H4 (cell line): ENCODE measurements around the gene KRT75. TPM values are rescaled to one million over a fixed set of nuclear protein-coding genes. Genes with fewer than 3 reads are reported as not detected.

Experiments
- DNase-seq: peaks from one replicate; pipeline ENCODE4 v3.0.0-alpha.2; 2015; ENCODE audit warnings: low spot score
- total RNA-seq: library from RNA; depleted of rRNA; stranded (reverse); fragments of >200 nt; shearing (Covaris generic); gene quantifications from 2 replicates; pipeline ENCODE4 v1.2.3, GENCODE V29; 2014; rRNA removed

KRT75 gene
- total RNA-seq, 1 experiment from 2014 or later, result 0.12 TPM

DNA sequence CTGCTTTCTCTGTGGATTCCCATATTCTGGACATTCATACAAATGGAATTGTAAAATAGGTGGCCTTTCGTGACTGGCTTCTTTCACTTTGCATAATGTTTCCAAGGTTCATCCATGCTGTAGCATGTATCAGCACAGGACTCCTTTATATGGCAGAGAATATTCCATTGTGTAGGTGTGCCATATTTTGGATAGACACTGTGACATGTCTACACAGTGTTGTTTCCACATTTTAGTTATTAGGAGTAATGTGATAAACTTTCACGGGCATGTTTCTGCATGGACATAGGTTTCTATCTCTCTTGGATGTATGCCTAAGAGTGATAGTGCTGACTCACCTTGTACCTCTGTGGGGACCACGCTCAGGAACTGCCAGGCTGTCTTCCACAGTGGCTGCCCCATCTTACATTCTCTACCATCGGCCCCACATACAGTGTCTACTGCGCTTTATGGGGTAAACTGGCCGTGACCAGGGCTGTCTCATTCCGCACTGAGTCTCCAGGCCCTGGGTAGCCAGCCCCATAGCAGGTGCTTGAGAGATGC lies 41.6 kb downstream of the KRT75 start:
- DNase-seq, result no peak

DNA sequence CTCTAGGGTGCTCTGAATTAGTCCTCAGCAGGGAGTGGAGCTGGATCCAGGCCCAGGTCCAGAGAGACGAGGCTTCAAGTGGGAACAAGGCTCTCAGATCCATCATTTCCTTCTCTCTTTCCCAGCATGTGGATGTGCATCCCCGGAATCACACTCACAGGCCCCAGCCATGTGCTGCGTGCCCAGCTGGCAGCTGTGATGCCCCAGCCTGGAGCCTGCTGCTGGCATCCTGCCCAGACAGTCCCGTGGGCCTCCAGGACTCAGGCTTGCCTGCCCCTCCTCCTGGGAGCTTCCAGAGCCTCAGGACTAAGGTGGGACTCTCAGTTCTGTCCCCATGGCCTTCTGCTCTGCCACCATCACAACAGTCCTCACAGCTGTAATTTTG lies 42.6 kb downstream of the KRT75 start:
- DNase-seq, result peak; percentile 73

DNA sequence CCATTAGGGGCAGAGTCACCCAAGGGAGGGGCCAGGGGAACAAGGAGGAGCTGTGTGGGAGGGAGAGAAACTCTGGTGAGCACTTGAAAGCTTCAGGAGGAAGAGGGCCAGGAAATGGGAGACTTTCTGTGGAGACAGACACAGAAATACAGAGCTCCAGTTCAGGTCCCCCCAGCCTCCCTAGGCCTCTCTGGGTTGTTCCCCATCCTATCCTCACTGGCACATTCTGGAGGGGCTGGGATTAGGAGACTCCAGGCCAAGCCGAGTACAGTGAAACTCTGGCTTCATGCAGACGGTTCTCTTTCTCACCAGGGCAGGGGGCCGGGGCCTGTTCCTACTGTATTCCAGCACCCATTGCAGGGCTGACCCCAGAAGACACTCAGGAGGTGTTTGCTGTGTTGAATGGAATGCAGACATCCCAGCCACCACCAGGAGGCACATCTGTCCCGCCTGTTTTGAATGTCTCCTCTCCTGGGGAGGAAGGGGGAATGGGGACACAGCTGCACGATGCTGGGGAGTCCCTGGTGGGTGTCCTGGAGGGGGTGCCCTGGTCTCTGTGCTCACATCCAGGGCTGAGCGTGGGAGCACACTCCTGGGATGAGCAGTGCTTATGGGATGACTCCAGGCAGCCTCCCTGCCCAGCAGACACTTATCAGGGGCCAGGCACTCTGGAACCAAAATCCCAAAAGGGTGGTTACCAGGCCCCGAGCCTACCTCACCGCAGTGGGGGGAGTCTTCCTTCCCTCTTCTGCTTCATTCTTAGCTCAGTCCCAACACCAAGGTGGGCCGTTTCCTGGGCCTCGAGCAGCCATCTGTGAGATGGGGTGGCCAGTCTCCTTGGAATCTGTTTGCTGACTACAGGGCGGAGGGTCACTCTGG lies 43.2 kb downstream of the KRT75 start:
- DNase-seq, result peak; percentile 40

DNA sequence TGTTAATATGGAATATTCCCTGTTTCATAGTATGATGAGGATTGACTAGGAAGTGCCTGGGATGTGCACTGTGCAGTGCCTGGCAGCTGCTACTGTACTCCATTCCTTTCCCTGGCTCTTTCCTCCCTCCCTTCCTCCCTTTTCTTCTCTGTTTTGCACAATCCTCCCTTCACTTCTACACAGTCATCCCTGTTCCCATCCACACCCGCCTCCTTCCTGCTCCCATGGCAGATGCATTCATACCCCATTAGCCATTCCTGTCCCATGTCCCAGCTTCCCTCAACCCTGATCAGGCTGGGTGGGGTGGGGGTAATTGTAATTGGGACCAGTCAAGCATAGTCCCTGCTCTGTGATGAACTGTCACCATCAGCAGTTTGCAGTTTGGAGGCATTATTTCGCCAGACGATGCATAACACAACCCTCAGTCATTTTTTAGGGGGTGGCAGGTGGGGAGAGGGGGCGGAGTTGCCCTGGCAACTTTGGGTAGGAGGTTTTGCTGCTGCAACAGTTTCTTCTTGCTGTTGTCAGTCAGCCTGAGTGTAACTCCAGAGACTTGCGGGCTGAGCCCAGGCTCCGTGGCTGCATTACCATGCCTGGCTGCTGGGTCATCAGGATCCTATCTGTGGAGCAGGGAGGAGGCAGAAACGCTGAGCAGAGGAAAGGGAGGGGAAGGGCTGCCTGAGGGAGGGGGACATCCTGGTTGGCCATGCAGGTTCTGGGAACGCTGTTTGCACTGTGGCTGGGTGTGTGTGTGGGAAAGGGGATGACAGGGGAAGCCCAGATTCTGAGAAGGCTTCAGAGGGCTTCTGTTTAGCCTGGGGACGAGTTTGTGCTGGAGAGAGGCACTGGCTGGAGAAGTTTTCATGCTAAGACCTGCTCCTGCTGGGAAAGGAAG lies 44.6 kb downstream of the KRT75 start:
- no peak for DNase-seq

DNA sequence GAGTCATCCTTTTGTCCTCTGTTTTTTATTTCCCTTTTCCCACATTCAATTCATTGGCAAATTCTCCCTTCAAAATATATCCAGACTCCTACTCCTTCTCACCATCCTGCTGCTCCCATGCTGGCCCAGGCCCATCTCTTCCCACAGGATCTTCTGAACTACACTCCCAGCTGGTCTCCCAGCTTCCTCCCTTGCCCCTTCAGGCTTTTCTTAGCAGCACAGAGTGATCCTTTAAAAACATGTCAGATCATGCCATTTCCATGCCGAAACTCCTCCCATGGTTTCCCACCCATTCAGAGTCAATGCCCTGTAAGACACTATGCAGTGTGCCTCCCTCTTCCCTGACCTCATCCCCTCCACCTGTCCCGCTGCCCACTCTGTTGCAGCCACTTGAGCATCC lies 46.3 kb downstream of the KRT75 start:
- DNase-seq, result no peak

DNA sequence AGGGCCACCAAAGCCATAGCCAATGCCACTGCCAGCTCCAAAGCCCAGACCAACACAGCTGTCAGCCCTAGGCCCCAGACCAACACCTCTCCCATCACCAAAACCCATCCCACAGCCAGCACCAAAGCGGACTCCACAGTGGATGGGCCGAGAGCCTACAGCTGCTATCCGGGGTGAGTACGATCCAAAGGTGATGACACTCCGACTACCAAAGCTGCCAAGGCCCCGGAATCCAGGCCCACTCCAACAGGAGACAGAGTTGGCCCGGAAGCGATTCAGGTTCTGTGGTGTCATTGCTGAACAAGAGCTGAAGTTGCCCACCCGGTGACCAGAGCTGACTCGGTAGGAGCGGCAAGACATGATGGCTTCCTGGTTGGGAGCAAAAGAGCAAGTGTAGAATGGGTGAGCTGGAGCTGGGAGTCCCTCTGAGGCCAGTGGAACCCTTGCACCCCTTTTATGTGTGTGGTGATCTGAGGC lies 48.9 kb downstream of the KRT75 start, which contains the start of gene KRT84:
Gene KRT84 (minus strand): TSS at position 427 of the 477 bp plus-strand sequence. CDS start 67 bp downstream, at position 360.
- no peak for DNase-seq

DNA sequence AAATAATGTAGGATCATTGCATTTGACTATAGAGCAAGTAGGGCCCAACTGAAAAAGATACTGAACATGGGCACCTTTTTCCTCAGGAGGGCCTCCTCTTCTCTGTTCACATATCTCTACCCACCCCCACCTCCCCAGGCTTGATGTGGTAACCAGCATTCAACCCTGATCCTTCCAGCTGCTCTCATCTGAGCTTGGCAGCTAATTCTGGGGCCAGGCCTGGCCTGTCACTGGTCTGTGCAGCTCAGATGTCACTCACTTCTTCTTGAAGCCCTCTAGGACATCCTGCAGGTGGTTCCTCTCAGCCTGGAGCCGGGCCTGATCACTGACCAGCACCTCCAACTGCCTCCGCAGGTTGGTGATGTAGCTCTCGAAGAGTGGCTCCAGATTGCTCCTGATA lies 50.8 kb downstream of the KRT75 start:
- DNase-seq, result no peak

DNA sequence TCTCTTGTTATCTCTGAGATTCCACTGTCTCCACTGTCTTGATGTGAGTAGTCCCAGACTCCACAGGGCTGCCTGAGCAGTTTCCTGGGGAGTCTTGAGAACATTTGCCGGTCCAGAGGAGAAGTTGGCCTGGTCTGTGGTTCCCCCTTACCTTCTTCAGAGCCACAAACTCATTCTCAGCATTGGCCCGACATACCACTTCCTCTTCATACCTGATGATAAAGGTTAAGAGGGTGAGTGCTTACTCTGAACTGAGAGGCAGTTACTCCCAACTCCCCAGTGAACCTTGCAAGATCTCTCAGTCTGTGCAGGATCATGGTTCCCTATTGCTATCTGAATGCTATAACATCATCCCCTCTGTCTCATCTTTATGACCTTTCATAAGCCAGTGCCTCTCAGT lies 51.3 kb downstream of the KRT75 start:
- no peak for DNase-seq

DNA sequence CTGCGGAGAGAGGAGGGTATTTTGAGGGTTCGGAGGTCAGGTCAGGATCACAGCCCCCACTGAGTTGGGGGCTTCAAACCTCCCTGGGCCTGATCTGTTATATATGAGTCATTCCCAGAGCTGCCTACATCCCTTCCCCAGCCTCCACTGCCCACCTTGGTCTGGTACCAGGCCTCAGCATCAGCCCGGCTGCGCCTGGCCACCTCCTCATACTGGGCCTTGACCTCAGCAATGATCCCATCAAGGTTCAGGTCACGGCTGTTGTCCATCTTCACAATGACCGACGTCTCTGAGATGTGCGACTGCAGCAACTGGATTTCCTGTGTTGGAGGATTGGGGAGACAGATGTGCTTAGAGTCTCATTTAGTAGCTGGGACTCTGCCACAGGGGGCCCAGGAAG lies 53.0 kb downstream of the KRT75 start:
- DNase-seq, result no peak

DNA sequence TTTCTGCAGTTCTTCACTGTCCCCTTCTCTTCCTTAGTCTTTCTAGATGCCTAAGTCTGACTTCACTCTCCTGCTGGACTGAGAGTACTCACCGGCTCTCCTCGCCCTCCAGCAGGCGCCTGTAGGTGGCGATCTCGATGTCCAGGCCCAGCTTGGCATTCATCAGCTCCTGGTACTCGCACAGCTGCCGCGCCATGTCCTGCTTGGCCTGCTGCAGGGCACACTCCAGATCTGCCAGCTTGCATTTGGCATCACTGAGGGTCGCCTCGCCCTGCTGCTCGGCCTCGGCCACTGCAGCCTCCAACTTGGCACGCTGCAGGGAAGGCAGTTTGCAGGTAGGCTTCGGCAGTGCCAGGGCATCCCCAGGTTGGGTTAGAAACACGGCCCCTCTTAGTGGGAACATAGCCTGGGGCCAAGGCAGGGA lies 53.9 kb downstream of the KRT75 start:
- DNase-seq, result peak; percentile 36

DNA sequence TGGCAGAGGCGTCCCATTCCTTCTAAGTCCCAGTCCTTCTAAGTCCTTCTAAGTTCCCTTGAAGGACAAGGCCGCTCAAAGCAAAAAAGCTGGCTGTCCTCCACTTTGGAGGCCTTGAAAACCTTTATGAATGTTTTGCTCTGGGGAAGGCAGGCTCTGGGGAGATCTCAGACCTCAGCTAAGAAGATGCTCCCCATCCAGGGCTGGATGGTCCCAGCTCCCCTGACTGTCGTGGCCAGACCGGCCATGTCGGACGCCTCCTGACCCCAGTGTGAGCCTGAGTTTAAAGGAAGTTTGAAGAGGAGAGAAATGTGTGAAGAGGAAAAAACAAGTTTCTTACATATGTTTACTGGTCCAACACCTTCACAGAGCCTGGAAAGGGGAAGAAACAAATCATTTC lies 54.6 kb downstream of the KRT75 start:
- DNase-seq, result no peak

DNA sequence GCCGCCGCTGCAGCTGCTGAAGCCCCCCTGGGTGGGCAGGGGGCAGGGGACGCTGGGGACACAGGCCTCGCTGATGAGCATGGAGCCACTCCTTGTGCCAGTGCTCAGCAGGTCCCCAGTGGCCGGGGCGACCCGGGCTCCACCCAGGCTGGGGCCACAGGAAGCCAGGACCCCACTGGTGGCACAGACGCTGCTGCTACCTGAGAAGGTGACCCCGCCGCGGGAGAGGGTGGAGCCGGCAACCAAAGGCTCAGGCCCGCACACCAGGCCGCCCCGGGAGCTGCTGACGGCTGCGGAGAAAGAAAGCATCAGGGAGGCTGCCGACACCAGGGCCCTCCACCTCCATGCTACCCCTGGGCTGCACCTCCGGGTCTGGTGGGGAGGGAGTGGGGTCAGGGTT lies 56.1 kb downstream of the KRT75 start:
- no peak for DNase-seq

DNA sequence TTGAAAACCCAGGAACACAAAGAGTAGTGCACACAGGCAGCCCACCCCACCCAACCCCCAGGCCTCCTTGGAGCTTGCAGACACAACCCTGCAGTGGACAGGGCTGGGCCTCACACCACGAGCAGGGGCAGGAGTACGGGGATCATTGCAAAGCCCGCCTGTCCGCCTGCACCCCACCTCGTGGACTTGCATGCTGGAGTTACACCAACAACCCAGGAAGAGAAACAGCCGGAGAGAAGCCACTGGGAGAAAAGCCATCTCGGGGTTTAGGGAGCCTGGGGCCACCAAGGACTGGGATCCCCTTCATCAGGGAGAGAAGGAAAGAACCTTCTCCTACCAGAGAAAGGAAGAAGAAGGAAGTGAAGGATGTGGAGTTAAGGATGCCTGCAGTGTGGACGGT lies 56.9 kb downstream of the KRT75 start:
- no peak for DNase-seq

Other genes starting within 250 kb of the KRT75 start
- gene KRT80, start 242.4 kb downstream of the KRT75 start, total RNA-seq, result 4.7 and 6.9 TPM in 2 replicates
- gene KRT7, start 201.1 kb downstream of the KRT75 start, total RNA-seq, result 0.29 and 1.7 TPM in 2 replicates
- gene KRT86, start 159.7 kb downstream of the KRT75 start, total RNA-seq, result 0.31 and 0.93 TPM in 2 replicates
- gene KRT81, start 142.8 kb downstream of the KRT75 start, total RNA-seq, result 5.7 and 10.8 TPM in 2 replicates
- not detected in 2 replicates for gene KRT83, start 113.0 kb downstream of the KRT75 start, total RNA-seq
- not detected in 2 replicates for gene KRT85, start 66.9 kb downstream of the KRT75 start, total RNA-seq
- not detected in 2 replicates for gene KRT84, start 48.7 kb downstream of the KRT75 start, total RNA-seq
- gene KRT82, start 28.0 kb downstream of the KRT75 start, total RNA-seq, result not detected in 2 replicates
- not detected in 2 replicates for gene KRT6B, start 17.8 kb upstream of the KRT75 start, total RNA-seq
- not detected in 2 replicates for gene KRT6C, start 39.4 kb upstream of the KRT75 start, total RNA-seq
- not detected in 2 replicates for gene KRT6A, start 58.9 kb upstream of the KRT75 start, total RNA-seq
- not detected in 2 replicates for gene KRT5, start 86.0 kb upstream of the KRT75 start, total RNA-seq
- not detected in 2 replicates for gene KRT71, start 118.8 kb upstream of the KRT75 start, total RNA-seq
- not detected in 2 replicates for gene KRT74, start 139.5 kb upstream of the KRT75 start, total RNA-seq
- gene KRT72, start 167.1 kb upstream of the KRT75 start, total RNA-seq, result not detected in 2 replicates
- gene KRT73, start 184.2 kb upstream of the KRT75 start, total RNA-seq, result not detected in 2 replicates
- gene KRT2, start 217.8 kb upstream of the KRT75 start, total RNA-seq, result 0.21 and 0.53 TPM in 2 replicates
- gene KRT1, start 246.0 kb upstream of the KRT75 start, total RNA-seq, result not detected in 2 replicates